ENCODE measurements around the gene CPNE5.

The CPNE5 gene

DNA sequence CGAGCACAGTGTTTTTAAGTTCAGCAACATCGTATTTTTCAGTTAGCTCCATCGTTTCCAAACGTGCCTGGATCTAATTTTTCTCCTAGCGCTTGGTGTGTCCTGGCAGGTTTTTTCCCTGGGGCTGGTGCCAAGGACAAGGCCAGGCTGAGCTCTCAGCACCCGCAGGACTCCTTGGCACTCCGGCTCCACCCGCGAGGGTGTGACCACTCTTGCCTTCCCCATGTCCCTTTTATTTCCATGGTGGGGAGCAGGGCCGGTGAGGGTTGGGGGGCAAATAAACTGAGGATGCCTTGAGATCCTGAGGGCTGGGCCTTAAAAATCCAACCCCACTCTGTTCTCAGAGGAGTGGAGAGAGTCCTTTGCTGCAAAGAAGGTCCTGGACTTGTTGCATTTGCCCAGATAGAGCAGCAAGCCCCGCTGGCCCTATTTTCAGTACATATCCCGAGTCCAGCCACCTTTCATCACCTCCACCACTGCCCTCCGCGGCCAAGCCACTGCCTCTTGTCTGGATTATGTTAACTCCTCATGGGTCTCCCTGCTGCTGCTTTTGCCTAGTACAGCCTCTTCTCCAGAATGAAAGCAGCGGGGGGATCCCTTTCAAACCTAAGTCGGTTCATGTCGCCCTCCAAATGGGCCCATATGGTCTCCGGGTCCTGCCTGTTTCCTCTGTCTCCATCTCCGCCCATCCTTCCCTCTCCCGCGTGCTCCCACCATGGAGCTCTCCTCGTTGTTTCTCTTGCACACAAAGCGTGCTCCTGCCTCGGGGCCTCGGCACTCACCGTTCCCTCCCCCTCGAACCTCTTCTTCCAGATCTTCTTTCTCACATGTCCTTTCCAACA is 146.2 kb downstream of the CPNE5 start:
- no peak overlapping the region for H3K4me3 ChIP-seq (ENCODE audit: low read depth, low read length)
- no peak for TF ChIP-seq CTCF (IDR thresholded peaks at IDR 0.05; ENCODE audit: insufficient read depth, low read depth, low read length, missing control alignments)
- no peak for DNase-seq (ENCODE audit: low read depth)

DNA sequence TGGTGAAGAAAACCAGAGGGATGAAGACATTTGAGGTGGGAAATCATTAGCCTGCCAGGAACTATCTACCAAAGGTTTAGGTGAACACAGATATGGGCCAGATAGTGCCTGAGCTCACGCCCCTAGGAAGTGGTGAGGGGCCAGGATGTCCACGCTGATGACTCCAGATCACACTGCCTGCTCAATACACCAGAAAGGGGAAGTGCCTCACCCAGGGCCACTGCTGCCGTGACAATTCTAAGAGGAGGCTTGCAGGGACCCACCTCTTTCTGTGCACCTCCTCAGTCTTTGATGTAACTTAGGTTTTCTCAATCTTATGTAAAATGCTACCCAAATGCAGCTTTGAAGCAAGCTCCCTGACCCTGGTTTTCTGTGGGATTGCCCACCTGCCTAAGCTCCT is 147.0 kb downstream of the CPNE5 start:
- no peak for TF ChIP-seq CTCF (IDR thresholded peaks at IDR 0.05; ENCODE audit: insufficient read depth, low read depth, low read length, missing control alignments)
- no peak overlapping the region for H3K4me3 ChIP-seq (ENCODE audit: low read depth, low read length)
- DNase-seq (ENCODE audit: low read depth), result peak; percentile 72

GRCh38 chr6:36691612-36692011 is 147.6 kb downstream of the CPNE5 start:
- no peak overlapping the region for H3K4me3 ChIP-seq (ENCODE audit: low read depth, low read length)
- TF ChIP-seq CTCF (IDR thresholded peaks at IDR 0.05; ENCODE audit: insufficient read depth, low read depth, low read length, missing control alignments), result no peak
- no peak for DNase-seq (ENCODE audit: low read depth)

- DNase-seq (ENCODE audit: low read depth), result no peak
- no peak overlapping the region for H3K4me3 ChIP-seq (ENCODE audit: low read depth, low read length)
- TF ChIP-seq CTCF (IDR thresholded peaks at IDR 0.05; ENCODE audit: insufficient read depth, low read depth, low read length, missing control alignments), result no peak
Measured at GRCh38 chr6:36691011-36691410, 148.2 kb downstream of the CPNE5 start.

Data from GM12865 (cell line).